Measurements from ENCODE around the gene ZFPL1. TPM values are rescaled to one million over a fixed set of nuclear protein-coding genes. Genes with fewer than 3 reads are reported as not detected.

ZFPL1 gene
- total and polyA plus RNA-seq, 10 of the 15 experiments (the other 5 are each of a cell fraction or from before 2014, with no cell fraction given): 2.2 to 37.8 (median 27.0) TPM

- TF ChIP-seq CUX1 (IDR thresholded peaks at IDR 0.05; ENCODE audit: insufficient replicate concordance, low read depth, low read length) (no peak), JUNB (IDR thresholded peaks at IDR 0.05) (no peak), CREM (IDR thresholded peaks at IDR 0.05; ENCODE audit: low read depth) (no peak), E2F8 (IDR thresholded peaks at IDR 0.05; ENCODE audit: low read depth, partially characterized antibody) (no peak), PRDM15 (CRISPR knock-in tag; IDR thresholded peaks at IDR 0.05) (no peak), RUNX3 (IDR thresholded peaks at IDR 0.05; ENCODE audit: low read length) (peak; percentile 82), ZBTB11 (CRISPR knock-in tag; IDR thresholded peaks at IDR 0.05) (no peak), PKNOX1 (IDR thresholded peaks at IDR 0.05) (peak; percentile 45; the same call in 1 of the 2 replicates), HDGF (IDR thresholded peaks at IDR 0.05) (no peak), NR2C1 (IDR thresholded peaks at IDR 0.05) (no peak), TCF3 (IDR thresholded peaks at IDR 0.05; ENCODE audit: borderline replicate concordance, insufficient read depth, low read depth, low read length) (peak; percentile 93), EED (IDR thresholded peaks at IDR 0.05; ENCODE audit: low read depth) (no peak)
Observed at GRCh38 chr11:65059959-65060824, 23.8 kb upstream of the ZFPL1 start (continued).

Measured in GM12878 (cell line).